ENCODE results near the gene MYH8. TPM values are rescaled to one million over a fixed set of nuclear protein-coding genes. Genes with fewer than 3 reads are reported as not detected.

Gene MYH8
- polyA plus RNA-seq, 1 donor from 2014 or later = 3.7 TPM

GRCh38 chr17:10398352-10398751, 23.4 kb downstream of the MYH8 start:
- H3K9ac ChIP-seq (ENCODE audit: low read length) = no peak overlapping the region
- no peak overlapping the region for H3K4me2 ChIP-seq (ENCODE audit: low read length)
- no peak overlapping the region for H3K27ac ChIP-seq (ENCODE audit: low read length)
- H3K4me3 ChIP-seq (ENCODE audit: low read length) = no peak overlapping the region
- no peaks in the 10 kb centered on the region for H4K20me1 ChIP-seq (ENCODE audit: insufficient read depth)
- H3F3A ChIP-seq (ENCODE audit: insufficient read depth, low read length, poor library complexity, severe bottlenecking) = peaks cover 3% of the 10 kb centered on the region
- no peaks in the 10 kb centered on the region for H3K9me3 ChIP-seq (ENCODE audit: low read length)
- no peak for TF ChIP-seq MXI1 (conservative IDR thresholded peaks at IDR 0.05; ENCODE audit: poor library complexity, severe bottlenecking)
- no peak for TF ChIP-seq SMC3 (conservative IDR thresholded peaks at IDR 0.05; ENCODE audit: poor library complexity)
- no peak for TF ChIP-seq POLR2AphosphoS5 (IDR thresholded peaks at IDR 0.05)
- TF ChIP-seq EP300 (conservative IDR thresholded peaks at IDR 0.05; ENCODE audit: poor library complexity, severe bottlenecking) = no peak
- no peak for TF ChIP-seq TAF1 (IDR thresholded peaks at IDR 0.05; ENCODE audit: low read depth)
- TF ChIP-seq, protein P1, sequence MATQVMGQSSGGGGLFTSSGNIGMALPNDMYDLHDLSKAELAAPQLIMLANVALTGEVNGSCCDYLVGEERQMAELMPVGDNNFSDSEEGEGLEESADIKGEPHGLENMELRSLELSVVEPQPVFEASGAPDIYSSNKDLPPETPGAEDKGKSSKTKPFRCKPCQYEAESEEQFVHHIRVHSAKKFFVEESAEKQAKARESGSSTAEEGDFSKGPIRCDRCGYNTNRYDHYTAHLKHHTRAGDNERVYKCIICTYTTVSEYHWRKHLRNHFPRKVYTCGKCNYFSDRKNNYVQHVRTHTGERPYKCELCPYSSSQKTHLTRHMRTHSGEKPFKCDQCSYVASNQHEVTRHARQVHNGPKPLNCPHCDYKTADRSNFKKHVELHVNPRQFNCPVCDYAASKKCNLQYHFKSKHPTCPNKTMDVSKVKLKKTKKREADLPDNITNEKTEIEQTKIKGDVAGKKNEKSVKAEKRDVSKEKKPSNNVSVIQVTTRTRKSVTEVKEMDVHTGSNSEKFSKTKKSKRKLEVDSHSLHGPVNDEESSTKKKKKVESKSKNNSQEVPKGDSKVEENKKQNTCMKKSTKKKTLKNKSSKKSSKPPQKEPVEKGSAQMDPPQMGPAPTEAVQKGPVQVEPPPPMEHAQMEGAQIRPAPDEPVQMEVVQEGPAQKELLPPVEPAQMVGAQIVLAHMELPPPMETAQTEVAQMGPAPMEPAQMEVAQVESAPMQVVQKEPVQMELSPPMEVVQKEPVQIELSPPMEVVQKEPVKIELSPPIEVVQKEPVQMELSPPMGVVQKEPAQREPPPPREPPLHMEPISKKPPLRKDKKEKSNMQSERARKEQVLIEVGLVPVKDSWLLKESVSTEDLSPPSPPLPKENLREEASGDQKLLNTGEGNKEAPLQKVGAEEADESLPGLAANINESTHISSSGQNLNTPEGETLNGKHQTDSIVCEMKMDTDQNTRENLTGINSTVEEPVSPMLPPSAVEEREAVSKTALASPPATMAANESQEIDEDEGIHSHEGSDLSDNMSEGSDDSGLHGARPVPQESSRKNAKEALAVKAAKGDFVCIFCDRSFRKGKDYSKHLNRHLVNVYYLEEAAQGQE (IDR thresholded peaks at IDR 0.05; ENCODE audit: borderline replicate concordance) = no peak
- TF ChIP-seq EZH2 (IDR thresholded peaks at IDR 0.05; ENCODE audit: borderline replicate concordance, insufficient read depth, low read length, poor library complexity, severe bottlenecking) = no peak
- TF ChIP-seq, protein P2, sequence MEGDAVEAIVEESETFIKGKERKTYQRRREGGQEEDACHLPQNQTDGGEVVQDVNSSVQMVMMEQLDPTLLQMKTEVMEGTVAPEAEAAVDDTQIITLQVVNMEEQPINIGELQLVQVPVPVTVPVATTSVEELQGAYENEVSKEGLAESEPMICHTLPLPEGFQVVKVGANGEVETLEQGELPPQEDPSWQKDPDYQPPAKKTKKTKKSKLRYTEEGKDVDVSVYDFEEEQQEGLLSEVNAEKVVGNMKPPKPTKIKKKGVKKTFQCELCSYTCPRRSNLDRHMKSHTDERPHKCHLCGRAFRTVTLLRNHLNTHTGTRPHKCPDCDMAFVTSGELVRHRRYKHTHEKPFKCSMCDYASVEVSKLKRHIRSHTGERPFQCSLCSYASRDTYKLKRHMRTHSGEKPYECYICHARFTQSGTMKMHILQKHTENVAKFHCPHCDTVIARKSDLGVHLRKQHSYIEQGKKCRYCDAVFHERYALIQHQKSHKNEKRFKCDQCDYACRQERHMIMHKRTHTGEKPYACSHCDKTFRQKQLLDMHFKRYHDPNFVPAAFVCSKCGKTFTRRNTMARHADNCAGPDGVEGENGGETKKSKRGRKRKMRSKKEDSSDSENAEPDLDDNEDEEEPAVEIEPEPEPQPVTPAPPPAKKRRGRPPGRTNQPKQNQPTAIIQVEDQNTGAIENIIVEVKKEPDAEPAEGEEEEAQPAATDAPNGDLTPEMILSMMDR (IDR thresholded peaks at IDR 0.05; ENCODE audit: poor library complexity, severe bottlenecking) = no peak
- no peak for TF ChIP-seq RAD21 (conservative IDR thresholded peaks at IDR 0.05)
- no peak overlapping the region for H2AFZ ChIP-seq (ENCODE audit: low read depth, low read length)
- no peaks in the 10 kb centered on the region for H3K79me2 ChIP-seq (replicated peaks; ENCODE audit: insufficient read depth, low read length)
- H3K27me3 ChIP-seq (ENCODE audit: insufficient read depth, low read depth, low read length) = no peaks in the 10 kb centered on the region
- H3K36me3 ChIP-seq (ENCODE audit: insufficient read depth, low read length) = no peaks in the 10 kb centered on the region
- no peaks in the 10 kb centered on the region for H3K9me2 ChIP-seq (ENCODE audit: insufficient read depth, low read length)

- H3K36me3 ChIP-seq (ENCODE audit: insufficient read depth, low read length) = no peaks in the 10 kb centered on the region
- no peak overlapping the region for H3K4me3 ChIP-seq (ENCODE audit: low read length)
- no peaks in the 10 kb centered on the region for H3K27me3 ChIP-seq (ENCODE audit: insufficient read depth, low read depth, low read length)
- H3K27ac ChIP-seq (ENCODE audit: low read length) = no peak overlapping the region
- no peaks in the 10 kb centered on the region for H3K9me2 ChIP-seq (ENCODE audit: insufficient read depth, low read length)
- TF ChIP-seq MXI1 (conservative IDR thresholded peaks at IDR 0.05; ENCODE audit: poor library complexity, severe bottlenecking) = no peak
- no peaks in the 10 kb centered on the region for H3K79me2 ChIP-seq (replicated peaks; ENCODE audit: insufficient read depth, low read length)
- H3K9ac ChIP-seq (ENCODE audit: low read length) = no peak overlapping the region
- peaks cover 3% of the 10 kb centered on the region for H3F3A ChIP-seq (ENCODE audit: insufficient read depth, low read length, poor library complexity, severe bottlenecking)
- H4K20me1 ChIP-seq (ENCODE audit: insufficient read depth) = no peaks in the 10 kb centered on the region
- H3K9me3 ChIP-seq (ENCODE audit: low read length) = no peaks in the 10 kb centered on the region
- no peak overlapping the region for H2AFZ ChIP-seq (ENCODE audit: low read depth, low read length)
- no peak overlapping the region for H3K4me2 ChIP-seq (ENCODE audit: low read length)
Observed at GRCh38 chr17:10396524-10397163, 25.1 kb downstream of the MYH8 start.

Measured in neural cell (in vitro differentiated cells).